K562 (cell line): ENCODE measurements around the gene SSR4. TPM values are rescaled to one million over a fixed set of nuclear protein-coding genes. Genes with fewer than 3 reads are reported as not detected.

Experiments used
- ATAC-seq: fragments of 200-7000 bp; cut with Tn5 transposase; 3 replicates; pipeline ENCODE4 v1.9.1; 2020; ENCODE audit warnings: moderate library complexity
- BruUV-seq: library from RNA; stranded (reverse); fragments of 400-500 nt; replicated peaks from 2 replicates; lab custom pipeline; 2021; lab: Mats Ljungman, UMichigan
- CTCF ChIA-PET: fragments of 300-600 bp; formaldehyde crosslinking; extraction: SDS; loops from one replicate; lab custom pipeline; 2021; ENCODE audit warnings: low intra/inter-chr PET ratio; lab: Yijun Ruan, JAX
- POLR2A ChIA-PET: fragments of 300-600, 350-650 bp; sonication (Branson Sonifier 250); formaldehyde crosslinking; extraction: SDS; loops from one replicate; lab custom pipeline; 2021; ENCODE audit warnings: antibody characterized with exemption, inconsistent platforms; lab: Yijun Ruan, JAX
- DNase-seq, 4 experiments: peaks; one replicate each; pipeline versions ENCODE4 v3.0.0 to v3.0.0-alpha.2; 2011 to 2018; ENCODE audit warnings: low spot score in 3 of 4, mixed read lengths in 3 of 4; ENCODE audit errors: extremely low read depth in 1 of 4
- FAIRE-seq: peaks from 2 replicates; lab custom pipeline; 2011; peaks lifted over from hg19 to GRCh38; lab: Jason Lieb, UNC
- H2AFZ ChIP-seq: 2 replicates; pipeline ENCODE4 v1.6.0; 2011; ENCODE audit warnings: low read depth, low read length, control low read depth, inconsistent platforms
- H3K27ac ChIP-seq: fragments of 200-600 bp; 3 replicates; pipeline ENCODE4 v1.8.0; 2011; ENCODE audit warnings: low read depth, mild to moderate bottlenecking, control low read depth, inconsistent platforms, low read length, moderate library complexity, mixed read lengths; ENCODE audit errors: extremely low read depth
- H3K27me3 ChIP-seq, 2 experiments: fragments of 300-600 bp in 1 of 2; 2 replicates in 1 of 2; 3 replicates in 1 of 2; pipeline versions ENCODE4 v1.6.0 to v1.8.0; 2011; ENCODE audit warnings: inconsistent platforms in 2 of 2, low read length in 2 of 2, mild to moderate bottlenecking in 1 of 2, mixed read lengths in 1 of 2, moderate library complexity in 1 of 2; ENCODE audit not compliant: control insufficient read depth in 2 of 2, insufficient read depth in 2 of 2
- H3K36me3 ChIP-seq: fragments of 300-600 bp; 3 replicates; pipeline ENCODE4 v1.8.0; 2011; ENCODE audit warnings: mild to moderate bottlenecking, low read length, inconsistent platforms; ENCODE audit not compliant: control insufficient read depth, insufficient read depth
- H3K4me1 ChIP-seq, 2 experiments: fragments of 200-600 bp in 1 of 2; replicated peaks in 1 of 2; 2 replicates in 1 of 2; 3 replicates in 1 of 2; pipeline versions ENCODE4 v1.5.1 to v1.8.0; 2011; ENCODE audit warnings: inconsistent platforms in 2 of 2, low read length in 2 of 2, mild to moderate bottlenecking in 1 of 2, mixed read lengths in 1 of 2, moderate library complexity in 1 of 2; ENCODE audit not compliant: control insufficient read depth in 2 of 2, insufficient read depth in 2 of 2
- H3K4me2 ChIP-seq: 2 replicates; pipeline ENCODE4 v1.6.1; 2011; ENCODE audit warnings: low read length, control low read depth, inconsistent platforms, mixed read lengths; ENCODE audit not compliant: insufficient read depth
- H3K4me3 ChIP-seq: fragments of 200-600 bp; sonication (generic), shearing (Covaris generic); 2 replicates; pipeline ENCODE4 v1.5.1; 2016; ENCODE audit warnings: control low read depth, inconsistent platforms
- H3K79me2 ChIP-seq: fragments of 200-600 bp; 3 replicates; pipeline ENCODE4 v1.8.0; 2011; ENCODE audit warnings: low read length, inconsistent platforms; ENCODE audit not compliant: control insufficient read depth, insufficient read depth
- H3K9ac ChIP-seq, 2 experiments: 2 replicates each; pipeline versions ENCODE4 v1.6.0 to v1.6.1; 2011; ENCODE audit warnings: low read depth in 2 of 2, low read length in 2 of 2, control low read depth in 1 of 2, inconsistent platforms in 1 of 2, mild to moderate bottlenecking in 1 of 2, mixed read lengths in 1 of 2; ENCODE audit not compliant: insufficient read depth in 1 of 2
- H3K9me1 ChIP-seq: one replicate; pipeline ENCODE4 v1.6.0; 2011; ENCODE audit warnings: inconsistent platforms, mild to moderate bottlenecking, low read length, moderate library complexity; ENCODE audit not compliant: control insufficient read depth, insufficient read depth
- H3K9me3 ChIP-seq: replicated peaks from 2 replicates; pipeline ENCODE4 v1.5.1; 2011; ENCODE audit warnings: low read depth, low read length, inconsistent platforms; ENCODE audit not compliant: control insufficient read depth, insufficient read depth
- H4K20me1 ChIP-seq: replicated peaks from 2 replicates; pipeline ENCODE4 v1.6.1; 2011; ENCODE audit warnings: low read length, inconsistent platforms, mixed read lengths; ENCODE audit not compliant: control insufficient read depth, insufficient read depth
- CREM ChIP-seq: IDR thresholded peaks from 2 replicates; pipeline ENCODE4 v1.6.1; 2014; ENCODE audit warnings: antibody characterized with exemption, low read depth
- EP400 ChIP-seq: fragments of 450-650 bp; IDR thresholded peaks from 2 replicates; pipeline ENCODE4 v1.6.1; 2017; ENCODE audit warnings: antibody characterized with exemption, mild to moderate bottlenecking, moderate library complexity
- GABPA ChIP-seq: fragments of 200-800 bp; sonication (Bioruptor generic); conservative IDR thresholded peaks from 2 replicates; pipeline ENCODE4 v1.6.1; 2016; ENCODE audit warnings: low read depth, missing genetic modification characterization, missing compliant biosample characterization
- NRF1 ChIP-seq, 2 experiments: fragments of 450-650 bp; IDR thresholded peaks in 1 of 2; conservative IDR thresholded peaks in 1 of 2; 2 replicates each; pipeline ENCODE4 v1.6.1; 2014; ENCODE audit warnings: mild to moderate bottlenecking in 2 of 2
- SMARCC2 ChIP-seq: fragments of 450-650 bp; IDR thresholded peaks from 2 replicates; pipeline ENCODE4 v1.6.1; 2017; ENCODE audit warnings: antibody characterized with exemption, moderate library complexity, mild to moderate bottlenecking, low read depth
- TRIM24 ChIP-seq, 2 experiments: fragments of 450-650 bp; IDR thresholded peaks; 2 replicates each; pipeline ENCODE4 v1.6.1; 2016
- WGBS: fragments of 100-300 bp; shearing (Covaris generic); methylation state at CpG from one replicate; pipeline ENCODE4 v1.1.6; 2016; ENCODE audit warnings: low coverage, mixed read lengths; ENCODE audit not compliant: insufficient coverage; ENCODE audit errors: missing lambda C conversion rate; 5-methylcytosine and 5-hydroxymethylcytosine counted together
- in situ Hi-C: fragments of 300-500 bp; cut with MboI; formaldehyde crosslinking; loops from 4 replicates; pipeline ENCODE4 v1.15.0; 2018; ENCODE audit warnings: inconsistent platforms, mixed read lengths
- intact Hi-C: fragments of 100-400 bp; cut with micrococcal nuclease; formaldehyde crosslinking; loops from 2 replicates; pipeline ENCODE4 v1.14.2; 2022
- polyA plus RNA-seq, 8 experiments: library from polyadenylated mRNA; depleted of rRNA in 4 of 8; stranded (reverse) in 5 of 8; unstranded in 3 of 8; fragments of >200 nt; fragmentation: Nextera tagmentation in 2 of 8; fragmentation: Illumina TruSeq in 1 of 8; extraction: Ambion mirVana in 2 of 8; extraction: Trizol in 1 of 8; gene quantifications; 2 replicates each; pipeline versions ENCODE4 v1.2.1 to v1.2.3, GENCODE V29; 2011 to 2014; ENCODE audit warnings: inconsistent platforms in 1 of 8, missing spikeins in 1 of 8
- total RNA-seq, 7 experiments: library from RNA; depleted of rRNA in 6 of 7; stranded (reverse); fragments of >200 nt in 6 of 7; fragmentation: Illumina TruSeq in 2 of 7; extraction: Trizol in 2 of 7; gene quantifications; 2 replicates each; pipeline versions ENCODE4 v1.2.1 to v1.2.3, GENCODE V29; 2011 to 2021; ENCODE audit warnings: low replicate concordance in 1 of 7
- TF ChIP-seq, protein P1 (sequence below), 2 experiments: IDR thresholded peaks; 2 replicates each; pipeline ENCODE4 v1.6.1; 2011; ENCODE audit warnings: borderline replicate concordance in 1 of 2, control low read depth in 1 of 2, low read depth in 1 of 2, low read length in 1 of 2, mild to moderate bottlenecking in 1 of 2, mixed read lengths in 1 of 2, moderate library complexity in 1 of 2; ENCODE audit not compliant: insufficient read depth in 1 of 2, insufficient read length in 1 of 2, poor library complexity in 1 of 2, severe bottlenecking in 1 of 2; ENCODE audit errors: extremely low read depth in 1 of 2
- TF ChIP-seq, protein P2 (sequence below), 3 experiments: IDR thresholded peaks in 2 of 3; conservative IDR thresholded peaks in 1 of 3; 2 replicates each; pipeline ENCODE4 v1.5.1; 2011 to 2012; ENCODE audit warnings: low read length in 3 of 3, mild to moderate bottlenecking in 3 of 3, control low read depth in 2 of 3, improper control_type of control experiment in 1 of 3, inconsistent platforms in 1 of 3, low read depth in 1 of 3, mixed read lengths in 1 of 3, moderate library complexity in 1 of 3; ENCODE audit not compliant: insufficient read depth in 2 of 3
- TF ChIP-seq, protein P3 (sequence below): sonication (generic); formaldehyde crosslinking; IDR thresholded peaks from 2 replicates; pipeline ENCODE4 v1.9.0; 2022; ENCODE audit warnings: mild to moderate bottlenecking, missing genetic modification reagents
- TF ChIP-seq, protein P4 (sequence below): sonication (generic); formaldehyde crosslinking; IDR thresholded peaks from 2 replicates; pipeline ENCODE4 v1.8.0; 2022; ENCODE audit warnings: mild to moderate bottlenecking, missing genetic modification reagents, borderline replicate concordance
- TF ChIP-seq, protein P5 (sequence below): fragments of 250-450 bp; sonication (Bioruptor Pico); IDR thresholded peaks from 2 replicates; pipeline ENCODE4 v1.5.0; 2020; ENCODE audit warnings: mild to moderate bottlenecking, borderline replicate concordance

Gene SSR4
- total and polyA plus RNA-seq, 9 of the 15 experiments (the other 6 are each of a cell fraction or from before 2014, with no cell fraction given), result 146 to 492 (median 272) TPM

DNA sequence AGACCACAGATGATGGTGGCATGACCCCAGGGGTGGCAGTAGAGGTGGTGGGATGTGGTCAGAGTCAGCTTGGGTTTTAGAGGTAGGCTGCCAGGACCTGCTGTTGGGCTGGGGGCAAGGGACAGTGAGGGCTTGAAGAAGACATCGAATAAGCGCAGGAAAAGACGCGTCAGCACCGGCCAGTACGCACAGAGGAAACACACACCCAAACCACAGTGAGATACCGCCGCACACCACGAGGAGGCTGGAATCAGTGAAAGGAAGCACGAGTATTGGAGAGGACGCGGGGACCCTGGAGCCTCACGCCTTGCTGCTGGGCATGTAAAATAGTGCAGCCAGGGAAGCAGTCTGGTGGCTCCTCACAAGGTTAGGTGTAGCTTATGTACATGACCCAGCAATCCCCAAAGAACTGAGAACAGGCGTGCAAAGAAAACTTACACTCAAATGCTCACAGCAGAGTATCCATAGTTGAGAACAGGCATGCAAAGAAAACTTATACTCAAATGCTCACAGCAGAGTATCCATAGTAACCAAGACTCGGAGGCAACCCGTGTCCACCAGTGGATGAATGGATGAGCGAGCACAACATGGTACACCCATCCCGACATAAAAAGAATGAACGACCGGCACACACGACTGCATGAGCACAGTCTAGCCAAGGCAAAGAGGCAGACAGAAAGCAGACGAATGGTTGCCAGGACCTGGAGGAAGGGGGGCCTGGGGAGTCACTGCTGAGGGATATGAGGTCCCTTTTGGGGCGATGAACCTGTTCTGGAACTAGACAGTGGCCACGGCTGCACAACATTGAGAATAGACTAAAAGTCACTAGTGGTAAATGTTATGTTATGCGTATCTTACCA, 22.6 kb downstream of the SSR4 start:
- ChIA-PET POLR2A (no interaction called here), CTCF (no interaction called here)
- Histone ChIP-seq H3K36me3 (no peaks in the 10 kb centered on the region), H3K9ac (no peak overlapping the region), H3K9me1 (no peaks in the 10 kb centered on the region), H3K4me3 (no peak overlapping the region), H3K9me3 (no peaks in the 10 kb centered on the region), H3K4me1 (peaks cover 5 to 21% of the 10 kb centered on the region in 2 experiments; a peak in 4 of 5 replicates), H3K27ac (no peak overlapping the region), H4K20me1 (no peaks in the 10 kb centered on the region; the same call in 1 of the 2 replicates), H3K27me3 (peaks cover 11 to 16% of the 10 kb centered on the region in 2 experiments; a peak in 3 of 5 replicates), H3K79me2 (no peaks in the 10 kb centered on the region), H3K4me2 (no peak overlapping the region), H2AFZ (peak overlapping the region; percentile 14)
- intact Hi-C loops (no loop called here), in situ Hi-C loops (loop anchor here (5.0 kb wide), 1 partner anchor 320 kb away; no protein-coding TSS in a partner anchor)
- ATAC-seq (peak; percentile 81), FAIRE-seq (peak; percentile 62), DNase-seq (peak; percentile 47 to 64 (median 54))
- no TSS peak for BruUV-seq
- 25% methylated on average over 23 of the region's 25 CpGs for WGBS
- TF ChIP-seq CREM (0 out of 2 replicates have a peak, but pooled peaks have one; percentile 25), GABPA (tag) (no peak), SMARCC2 (no peak), TRIM24 (IDR thresholded peaks at IDR 0.05) (no peak), EP400 (peak; percentile 19; the same call in 1 of the 2 replicates), NRF1 (conservative IDR thresholded peaks at IDR 0.05 in 1 of 2, IDR thresholded peaks at IDR 0.05 in 1 of 2) (peak; percentile 37 to 43; a peak in 2 of 4 replicates)
- TF ChIP-seq, protein P1, sequence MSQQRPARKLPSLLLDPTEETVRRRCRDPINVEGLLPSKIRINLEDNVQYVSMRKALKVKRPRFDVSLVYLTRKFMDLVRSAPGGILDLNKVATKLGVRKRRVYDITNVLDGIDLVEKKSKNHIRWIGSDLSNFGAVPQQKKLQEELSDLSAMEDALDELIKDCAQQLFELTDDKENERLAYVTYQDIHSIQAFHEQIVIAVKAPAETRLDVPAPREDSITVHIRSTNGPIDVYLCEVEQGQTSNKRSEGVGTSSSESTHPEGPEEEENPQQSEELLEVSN (IDR thresholded peaks at IDR 0.05; ENCODE audit: borderline replicate concordance in 1 of 2, extremely low read depth in 1 of 2, insufficient read depth in 1 of 2, insufficient read length in 1 of 2, low read depth in 1 of 2, low read length in 1 of 2, poor library complexity in 1 of 2, severe bottlenecking in 1 of 2), result peak; percentile 17 to 64
- TF ChIP-seq, protein P2, sequence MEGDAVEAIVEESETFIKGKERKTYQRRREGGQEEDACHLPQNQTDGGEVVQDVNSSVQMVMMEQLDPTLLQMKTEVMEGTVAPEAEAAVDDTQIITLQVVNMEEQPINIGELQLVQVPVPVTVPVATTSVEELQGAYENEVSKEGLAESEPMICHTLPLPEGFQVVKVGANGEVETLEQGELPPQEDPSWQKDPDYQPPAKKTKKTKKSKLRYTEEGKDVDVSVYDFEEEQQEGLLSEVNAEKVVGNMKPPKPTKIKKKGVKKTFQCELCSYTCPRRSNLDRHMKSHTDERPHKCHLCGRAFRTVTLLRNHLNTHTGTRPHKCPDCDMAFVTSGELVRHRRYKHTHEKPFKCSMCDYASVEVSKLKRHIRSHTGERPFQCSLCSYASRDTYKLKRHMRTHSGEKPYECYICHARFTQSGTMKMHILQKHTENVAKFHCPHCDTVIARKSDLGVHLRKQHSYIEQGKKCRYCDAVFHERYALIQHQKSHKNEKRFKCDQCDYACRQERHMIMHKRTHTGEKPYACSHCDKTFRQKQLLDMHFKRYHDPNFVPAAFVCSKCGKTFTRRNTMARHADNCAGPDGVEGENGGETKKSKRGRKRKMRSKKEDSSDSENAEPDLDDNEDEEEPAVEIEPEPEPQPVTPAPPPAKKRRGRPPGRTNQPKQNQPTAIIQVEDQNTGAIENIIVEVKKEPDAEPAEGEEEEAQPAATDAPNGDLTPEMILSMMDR (IDR thresholded peaks at IDR 0.05 in 2 of 3, conservative IDR thresholded peaks at IDR 0.05 in 1 of 3; ENCODE audit: insufficient read depth in 2 of 3, low read depth in 1 of 3, low read length in 3 of 3), result peak; percentile 31 to 48 (median 45)
- TF ChIP-seq, protein P3, sequence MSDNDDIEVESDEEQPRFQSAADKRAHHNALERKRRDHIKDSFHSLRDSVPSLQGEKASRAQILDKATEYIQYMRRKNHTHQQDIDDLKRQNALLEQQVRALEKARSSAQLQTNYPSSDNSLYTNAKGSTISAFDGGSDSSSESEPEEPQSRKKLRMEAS (CRISPR knock-in tag), result peak; percentile 46
- TF ChIP-seq, protein P4, sequence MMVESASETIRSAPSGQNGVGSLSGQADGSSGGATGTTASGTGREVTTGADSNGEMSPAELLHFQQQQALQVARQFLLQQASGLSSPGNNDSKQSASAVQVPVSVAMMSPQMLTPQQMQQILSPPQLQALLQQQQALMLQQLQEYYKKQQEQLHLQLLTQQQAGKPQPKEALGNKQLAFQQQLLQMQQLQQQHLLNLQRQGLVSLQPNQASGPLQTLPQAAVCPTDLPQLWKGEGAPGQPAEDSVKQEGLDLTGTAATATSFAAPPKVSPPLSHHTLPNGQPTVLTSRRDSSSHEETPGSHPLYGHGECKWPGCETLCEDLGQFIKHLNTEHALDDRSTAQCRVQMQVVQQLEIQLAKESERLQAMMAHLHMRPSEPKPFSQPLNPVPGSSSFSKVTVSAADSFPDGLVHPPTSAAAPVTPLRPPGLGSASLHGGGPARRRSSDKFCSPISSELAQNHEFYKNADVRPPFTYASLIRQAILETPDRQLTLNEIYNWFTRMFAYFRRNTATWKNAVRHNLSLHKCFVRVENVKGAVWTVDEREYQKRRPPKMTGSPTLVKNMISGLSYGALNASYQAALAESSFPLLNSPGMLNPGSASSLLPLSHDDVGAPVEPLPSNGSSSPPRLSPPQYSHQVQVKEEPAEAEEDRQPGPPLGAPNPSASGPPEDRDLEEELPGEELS (CRISPR knock-in tag), result no peak
- TF ChIP-seq, protein P5, sequence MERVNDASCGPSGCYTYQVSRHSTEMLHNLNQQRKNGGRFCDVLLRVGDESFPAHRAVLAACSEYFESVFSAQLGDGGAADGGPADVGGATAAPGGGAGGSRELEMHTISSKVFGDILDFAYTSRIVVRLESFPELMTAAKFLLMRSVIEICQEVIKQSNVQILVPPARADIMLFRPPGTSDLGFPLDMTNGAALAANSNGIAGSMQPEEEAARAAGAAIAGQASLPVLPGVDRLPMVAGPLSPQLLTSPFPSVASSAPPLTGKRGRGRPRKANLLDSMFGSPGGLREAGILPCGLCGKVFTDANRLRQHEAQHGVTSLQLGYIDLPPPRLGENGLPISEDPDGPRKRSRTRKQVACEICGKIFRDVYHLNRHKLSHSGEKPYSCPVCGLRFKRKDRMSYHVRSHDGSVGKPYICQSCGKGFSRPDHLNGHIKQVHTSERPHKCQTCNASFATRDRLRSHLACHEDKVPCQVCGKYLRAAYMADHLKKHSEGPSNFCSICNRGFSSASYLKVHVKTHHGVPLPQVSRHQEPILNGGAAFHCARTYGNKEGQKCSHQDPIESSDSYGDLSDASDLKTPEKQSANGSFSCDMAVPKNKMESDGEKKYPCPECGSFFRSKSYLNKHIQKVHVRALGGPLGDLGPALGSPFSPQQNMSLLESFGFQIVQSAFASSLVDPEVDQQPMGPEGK (CRISPR knock-in tag), result no peak
